Kasumi-1 (cell line): Measurements from ENCODE around the gene MELTF.

Source experiments
- DNase-seq, 2 experiments: peaks; one replicate each; lab custom pipeline; 2025; lab: John Stamatoyannopoulos, UW

The MELTF gene

DNA sequence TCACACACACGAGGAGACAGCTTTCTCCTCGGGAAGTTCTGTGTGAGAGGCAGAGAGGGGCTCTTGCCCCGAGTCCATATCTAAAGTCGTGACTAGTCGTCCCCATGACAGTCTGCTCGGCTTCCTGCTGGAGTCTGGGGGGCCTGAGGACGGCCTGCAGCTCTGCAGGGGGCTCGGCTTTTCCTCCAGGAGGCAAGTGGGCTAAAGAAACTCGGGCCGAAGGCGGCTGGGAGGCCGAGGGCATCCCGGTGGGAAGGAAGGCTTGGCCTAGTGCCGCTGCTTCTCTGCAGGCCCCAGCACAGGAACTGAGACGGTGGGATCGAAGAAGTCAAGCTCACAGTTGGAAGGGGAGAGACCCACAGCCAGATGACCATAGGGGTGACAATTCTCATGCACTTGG is 35.6 kb downstream of the MELTF start:
- DNase-seq: no peak

GRCh38 chr3:196992461-196993065 is 37.1 kb downstream of the MELTF start:
- no peak for DNase-seq

DNA sequence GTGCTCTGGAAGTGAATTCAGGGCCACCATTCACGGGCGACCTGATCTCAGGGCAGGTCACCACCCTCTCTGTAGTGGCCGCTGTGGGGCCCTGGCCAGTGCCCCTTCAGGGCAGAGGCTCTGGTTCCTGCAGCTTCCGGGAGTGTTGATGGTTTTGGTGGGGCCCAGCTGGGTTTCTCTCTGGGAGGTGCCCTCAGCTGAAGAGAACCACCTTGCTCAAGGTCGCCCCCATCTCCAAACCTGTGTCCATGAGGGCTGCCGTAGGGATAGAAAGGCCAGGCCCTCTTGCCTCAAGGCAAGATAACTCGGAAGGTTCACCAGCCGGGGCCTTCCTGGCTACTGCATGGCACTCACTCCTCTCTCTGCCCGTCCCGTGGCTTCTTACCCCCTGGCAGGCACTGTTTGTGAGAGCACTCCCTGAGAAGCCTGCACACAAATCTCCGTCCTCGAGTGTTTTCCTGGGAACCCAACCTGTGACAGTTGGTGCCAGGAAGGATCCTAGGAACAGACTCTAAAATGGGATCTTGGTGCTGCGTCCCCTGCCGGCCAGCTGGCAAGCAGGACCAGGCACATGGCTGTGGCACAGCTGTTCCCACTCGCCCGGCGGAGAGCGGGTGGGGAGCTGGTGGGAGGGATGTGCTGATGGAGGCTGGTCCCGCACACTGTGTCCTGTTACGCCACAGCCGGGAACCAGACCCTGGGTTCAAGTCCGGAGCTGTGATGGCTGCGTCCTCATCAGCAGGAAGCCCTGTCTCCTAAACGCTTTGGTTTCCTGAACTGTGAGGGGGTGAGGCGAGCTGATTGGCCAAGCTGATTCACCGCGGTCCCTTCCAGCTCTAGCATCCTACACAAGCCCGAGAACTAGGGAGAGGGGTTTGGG is 37.8 kb downstream of the MELTF start:
- no peak for DNase-seq

DNA sequence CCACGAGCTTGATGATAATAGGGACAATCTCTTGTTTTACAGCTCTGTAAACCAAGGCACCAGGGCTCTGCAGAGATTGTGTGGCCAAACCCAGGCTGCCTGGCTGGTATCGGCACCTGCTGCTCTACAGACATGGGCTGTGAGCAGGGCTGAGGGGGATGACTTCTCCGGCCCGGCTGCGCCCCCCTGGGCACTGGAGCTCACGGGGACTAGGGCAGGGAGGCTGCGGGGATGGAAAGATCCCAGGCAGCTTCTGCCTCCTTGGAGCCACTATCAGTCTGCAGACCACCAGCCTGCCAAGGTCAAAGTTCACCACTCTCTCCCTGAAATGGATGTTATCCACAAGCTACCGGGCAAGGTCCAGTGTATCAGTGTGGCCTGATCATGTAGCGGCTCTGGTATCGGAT is 39.0 kb downstream of the MELTF start:
- DNase-seq: no peak

- DNase-seq: no peak
Observed at GRCh38 chr3:196989721-196990262, 39.8 kb downstream of the MELTF start.

DNA sequence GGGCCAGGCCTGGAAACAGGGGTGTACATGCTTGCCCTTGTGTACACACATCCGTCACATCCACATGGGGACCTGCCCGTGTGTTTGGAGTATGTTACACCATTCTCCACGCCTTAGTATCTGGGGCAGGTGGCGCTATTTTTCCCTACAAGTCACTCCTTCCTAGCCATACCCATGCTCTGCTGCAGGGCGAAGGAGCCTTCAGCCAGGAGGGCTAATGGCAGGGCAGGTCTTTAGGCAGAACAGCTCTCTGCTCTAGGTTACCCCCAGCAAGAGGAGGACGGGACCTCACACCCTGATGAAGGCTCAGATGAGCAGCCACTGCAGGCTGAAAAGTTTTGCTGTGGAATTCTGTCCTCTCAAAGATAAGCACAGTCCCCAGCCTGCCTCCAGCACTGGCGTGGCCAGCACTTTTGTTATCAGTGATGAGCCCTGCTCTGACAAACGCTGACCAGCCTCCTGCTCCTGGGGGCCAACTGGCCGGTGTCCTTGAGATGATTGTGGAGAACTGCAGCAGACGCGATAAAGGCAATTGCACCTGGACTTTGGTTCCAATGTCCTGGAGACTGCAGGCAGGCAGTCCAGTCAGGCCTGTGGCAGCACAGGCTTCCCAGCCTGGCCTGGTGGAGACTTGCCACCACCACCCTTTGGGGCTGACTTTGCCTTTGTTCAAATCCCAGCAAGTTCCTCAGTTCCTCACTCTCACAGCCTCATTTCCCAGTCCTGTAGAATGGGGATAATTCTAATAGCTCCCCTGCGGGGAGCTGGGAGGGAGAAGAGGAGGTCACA is 41.2 kb downstream of the MELTF start:
- DNase-seq: peak in 1 of 2 experiments; percentile 15

DNA sequence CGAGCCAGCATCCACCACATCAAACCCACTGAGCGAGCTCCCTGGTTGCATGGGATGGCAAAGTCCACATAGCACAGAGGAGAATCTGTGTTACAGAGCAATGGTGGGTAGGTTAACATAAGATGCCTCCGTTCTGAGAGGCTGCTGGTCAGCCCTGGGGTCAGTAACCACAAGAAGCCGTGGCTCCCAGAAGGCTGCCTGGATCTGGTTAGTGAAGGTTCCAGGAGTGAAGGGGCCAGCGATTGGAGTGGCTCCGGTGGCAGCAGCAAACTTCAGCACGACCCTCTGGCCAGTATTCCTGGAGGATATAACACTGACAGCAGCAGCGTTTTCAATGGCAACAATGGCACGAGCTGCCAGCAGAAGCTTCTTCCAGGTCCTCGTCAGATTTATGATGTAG is 42.6 kb downstream of the MELTF start:
- no peak for DNase-seq

DNA sequence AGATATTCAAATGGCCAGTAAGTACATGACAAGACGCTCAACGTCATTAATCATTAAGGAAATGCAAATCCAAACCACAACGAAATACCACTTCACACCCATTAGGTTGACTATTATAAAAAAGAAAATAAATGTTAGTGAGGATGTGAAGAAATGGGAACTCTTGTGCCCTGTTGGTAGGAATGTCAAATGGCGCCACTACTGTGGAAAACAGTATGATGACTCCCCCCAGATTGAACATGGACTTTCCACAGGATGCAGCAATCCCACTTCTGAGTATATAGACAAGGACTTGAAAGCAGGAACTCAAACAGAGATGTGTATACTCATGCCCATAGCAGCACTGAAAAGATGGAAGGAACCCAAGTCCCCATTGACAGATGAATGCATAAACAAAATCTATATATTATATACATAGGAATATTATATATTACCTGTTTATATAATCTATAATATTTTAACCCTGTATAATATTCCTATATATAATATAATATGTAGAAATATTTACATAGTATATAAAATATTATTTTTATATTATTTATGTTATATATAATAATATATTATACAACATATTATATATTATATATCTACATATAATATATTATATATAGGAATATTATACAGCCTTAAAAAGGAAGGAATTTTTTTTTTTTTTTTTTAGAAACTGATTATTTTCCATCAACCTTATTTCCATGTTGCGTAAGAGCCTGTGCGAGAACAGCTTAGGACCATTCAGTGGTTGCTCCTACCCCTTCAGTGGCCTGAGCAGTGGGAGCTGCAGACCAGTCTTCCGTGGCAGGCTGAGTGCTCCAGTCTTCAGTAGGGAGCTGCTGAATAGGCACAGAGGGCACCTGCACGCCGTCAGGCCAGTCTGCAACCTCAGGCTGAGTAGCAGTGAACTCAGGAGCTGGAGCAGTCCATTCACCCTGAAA is 43.4 kb downstream of the MELTF start:
- no peak for DNase-seq

- no peak for DNase-seq
Observed at GRCh38 chr3:196985298-196985697, 44.3 kb downstream of the MELTF start.

- DNase-seq: no peak
Observed at GRCh38 chr3:196983186-196983585, 46.4 kb downstream of the MELTF start.

GRCh38 chr3:196981657-196982056 is 48.0 kb downstream of the MELTF start:
- no peak for DNase-seq

DNA sequence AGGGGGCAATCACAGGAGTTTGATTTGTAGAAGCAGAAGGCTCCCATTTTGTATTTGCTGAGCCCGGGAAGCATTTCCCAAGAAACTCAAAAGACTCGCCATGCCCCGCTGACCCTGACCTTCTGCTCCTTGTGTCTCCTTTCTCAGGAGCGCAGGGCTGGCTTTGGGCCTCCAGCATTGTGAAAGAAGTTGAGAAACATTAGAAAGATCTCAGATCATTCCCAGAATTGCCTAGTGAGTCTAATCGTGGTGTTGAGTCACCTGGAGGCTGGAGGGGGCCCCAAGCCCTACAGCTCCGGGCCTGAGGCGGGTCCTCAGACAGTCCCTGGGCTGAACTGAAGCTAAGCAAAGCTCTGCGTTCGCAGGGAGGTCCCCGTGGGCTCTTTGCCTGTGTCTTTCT is 50.1 kb downstream of the MELTF start:
- no peak for DNase-seq

GRCh38 chr3:196976941-196977340 is 52.7 kb downstream of the MELTF start:
- DNase-seq: no peak

- DNase-seq: no peak
Observed at GRCh38 chr3:196975349-196975748, 54.3 kb downstream of the MELTF start.

- DNase-seq: no peak
Observed at GRCh38 chr3:196974661-196975060, 55.0 kb downstream of the MELTF start.

- DNase-seq: no peak
Observed at GRCh38 chr3:196971094-196971698, 58.4 kb downstream of the MELTF start.

GRCh38 chr3:196970547-196971093 is 59.0 kb downstream of the MELTF start:
- no peak for DNase-seq

- peak; percentile 49 to 51 for DNase-seq
Observed at GRCh38 chr3:196969660-196970546, 59.7 kb downstream of the MELTF start.

GRCh38 chr3:196969134-196969659 is 60.4 kb downstream of the MELTF start:
- DNase-seq: peak; percentile 7 to 18
